Body of pancreas (tissue), 4 donors: Measurements from ENCODE around the gene C16orf46. TPM values are rescaled to one million over a fixed set of nuclear protein-coding genes. Genes with fewer than 3 reads are reported as not detected.

Experiments used
- ATAC-seq: fragments of 150-250 bp; one replicate; pipeline ENCODE4 v1.9.1; 2016
- DNase-seq, 4 donors: peaks; one replicate each; pipeline ENCODE4 v3.0.0-alpha.2; 2019
- H3K27ac ChIP-seq, 4 donors: fragments of 200-600 bp; sonication (generic); 1 replicate in 3 of 4; 2 replicates in 1 of 4; pipeline versions ENCODE4 v1.5.1 to v1.6.1; 2016 to 2019; ENCODE audit warnings: mild to moderate bottlenecking in 1 of 4, mixed read lengths in 1 of 4, moderate library complexity in 1 of 4
- H3K27me3 ChIP-seq, 2 donors: fragments of 200-600 bp; sonication (generic); one replicate each; pipeline ENCODE4 v1.6.0; 2016; ENCODE audit warnings: mild to moderate bottlenecking in 1 of 2
- H3K36me3 ChIP-seq, 2 donors: fragments of 200-600 bp; sonication (generic); replicated peaks in 1 of 2; 2 replicates each; pipeline ENCODE4 v1.5.1; 2016; ENCODE audit warnings: low read depth in 2 of 2; ENCODE audit not compliant: insufficient read depth in 1 of 2
- H3K4me1 ChIP-seq: fragments of 200-600 bp; sonication (generic); one replicate; pipeline ENCODE4 v1.6.0; 2016
- H3K4me3 ChIP-seq, 2 donors: fragments of 200-600 bp; sonication (generic); 1 replicate in 1 of 2; 2 replicates in 1 of 2; pipeline ENCODE4 v1.5.1; 2016 to 2019
- H3K9me3 ChIP-seq, 3 donors: fragments of 200-600 bp; sonication (generic); 1 replicate in 2 of 3; 2 replicates in 1 of 3; pipeline ENCODE4 v1.5.1; 2016
- POLR2A ChIP-seq, 3 donors: fragments of 450-650 bp; IDR thresholded peaks; one replicate each; pipeline ENCODE4 v1.6.1; 2016; ENCODE audit warnings: antibody characterized with exemption in 3 of 3, mild to moderate bottlenecking in 2 of 3
- WGBS, 2 donors: methylation state at CpG; one replicate each; pipeline ENCODE4 v1.1.5; 2017; 5-methylcytosine and 5-hydroxymethylcytosine counted together
- intact Hi-C: fragments of 100-400 bp; cut with DNase I; formaldehyde crosslinking; loops from one replicate; pipeline ENCODE4 v1.15.1; 2023
- total RNA-seq, 2 donors: library from RNA; depleted of rRNA; stranded (reverse); fragments of >200 nt; gene quantifications; one replicate each; pipeline ENCODE4 v1.1.0, GENCODE V29; 2016
- TF ChIP-seq, protein P1 (sequence below), 7 experiments: fragments of 450-650 bp in 4 of 7; fragments of 200-600 bp in 3 of 7; sonication (generic) in 3 of 7; IDR thresholded peaks; one replicate each; pipeline ENCODE4 v1.5.1; 2016 to 2019; ENCODE audit warnings: antibody characterized with exemption in 7 of 7

The C16orf46 gene
- total RNA-seq, 2 donors from 2014 or later, result 0.33 to 0.52 TPM

DNA sequence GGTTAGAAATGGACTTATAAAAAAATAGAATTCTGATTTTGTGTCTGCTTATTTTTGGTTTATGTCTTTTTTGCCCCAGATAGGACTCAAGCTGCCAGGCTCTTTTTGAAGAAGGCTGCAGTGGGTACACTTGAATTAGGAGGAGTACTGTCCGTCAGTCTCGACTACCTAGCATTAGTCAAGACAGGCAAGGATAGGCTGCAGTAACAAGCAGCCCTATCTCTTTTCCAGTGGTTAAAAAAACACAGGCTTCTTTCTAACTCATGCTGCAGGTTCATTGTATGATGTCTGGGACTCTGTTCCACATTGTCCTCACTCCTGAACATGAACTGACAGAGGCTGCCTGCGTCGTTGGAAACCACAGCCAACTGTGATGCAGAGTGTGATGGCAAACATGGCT lies 8.0 kb downstream of the C16orf46 start:
- Histone ChIP-seq H3K27me3 (no peaks in the 10 kb centered on the region), H3K36me3 (no peaks in the 10 kb centered on the region), H3K4me1 (no peaks in the 10 kb centered on the region), H3K4me3 (no peak overlapping the region), H3K9me3 (no peaks in the 10 kb centered on the region), H3K27ac (no peak overlapping the region)
- ATAC-seq (no peak), DNase-seq (no peak)
- TF ChIP-seq, protein P1, sequence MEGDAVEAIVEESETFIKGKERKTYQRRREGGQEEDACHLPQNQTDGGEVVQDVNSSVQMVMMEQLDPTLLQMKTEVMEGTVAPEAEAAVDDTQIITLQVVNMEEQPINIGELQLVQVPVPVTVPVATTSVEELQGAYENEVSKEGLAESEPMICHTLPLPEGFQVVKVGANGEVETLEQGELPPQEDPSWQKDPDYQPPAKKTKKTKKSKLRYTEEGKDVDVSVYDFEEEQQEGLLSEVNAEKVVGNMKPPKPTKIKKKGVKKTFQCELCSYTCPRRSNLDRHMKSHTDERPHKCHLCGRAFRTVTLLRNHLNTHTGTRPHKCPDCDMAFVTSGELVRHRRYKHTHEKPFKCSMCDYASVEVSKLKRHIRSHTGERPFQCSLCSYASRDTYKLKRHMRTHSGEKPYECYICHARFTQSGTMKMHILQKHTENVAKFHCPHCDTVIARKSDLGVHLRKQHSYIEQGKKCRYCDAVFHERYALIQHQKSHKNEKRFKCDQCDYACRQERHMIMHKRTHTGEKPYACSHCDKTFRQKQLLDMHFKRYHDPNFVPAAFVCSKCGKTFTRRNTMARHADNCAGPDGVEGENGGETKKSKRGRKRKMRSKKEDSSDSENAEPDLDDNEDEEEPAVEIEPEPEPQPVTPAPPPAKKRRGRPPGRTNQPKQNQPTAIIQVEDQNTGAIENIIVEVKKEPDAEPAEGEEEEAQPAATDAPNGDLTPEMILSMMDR (IDR thresholded peaks at IDR 0.05), result no peak
- no peak for TF ChIP-seq POLR2A (IDR thresholded peaks at IDR 0.05)
- WGBS, 2 donors, result 83 to 91% methylated on average over 4 of the region's 4 CpGs
- intact Hi-C loops, result no loop called here

- DNase-seq, result no peak
- no peak overlapping the region for H3K4me3 ChIP-seq
- no peaks in the 10 kb centered on the region for H3K36me3 ChIP-seq
- ATAC-seq, result no peak
- H3K4me1 ChIP-seq, result no peaks in the 10 kb centered on the region
- intact Hi-C loops, result no loop called here
- H3K27ac ChIP-seq, result no peak overlapping the region
- no peak for TF ChIP-seq POLR2A (IDR thresholded peaks at IDR 0.05)
- TF ChIP-seq, protein P1 (IDR thresholded peaks at IDR 0.05), result no peak
- WGBS, 2 donors, result 93 to 100% methylated on average over 1 of the region's 1 CpG
- H3K9me3 ChIP-seq, result no peaks in the 10 kb centered on the region
- H3K27me3 ChIP-seq, result no peaks in the 10 kb centered on the region
These were observed 9.9 kb downstream of the C16orf46 start for GRCh38 chr16:81067166-81067565.

DNA sequence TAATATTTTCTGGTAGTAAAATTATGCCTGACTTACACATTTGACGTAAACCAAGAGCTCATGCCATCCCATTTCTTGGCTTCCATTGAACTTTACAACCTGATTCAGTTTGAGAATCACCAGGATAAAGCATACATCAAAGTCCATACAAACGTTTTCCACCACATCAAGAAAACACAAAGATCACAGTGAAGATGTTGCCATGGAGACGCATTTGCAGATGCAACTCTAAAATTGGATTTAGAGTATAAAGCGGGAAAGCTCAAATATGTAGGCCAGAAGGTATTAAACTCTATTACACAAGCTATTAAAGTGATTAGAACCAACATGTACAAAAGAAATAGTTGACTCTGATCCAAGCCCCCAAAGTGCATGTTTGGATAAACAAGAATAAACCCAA lies 10.4 kb downstream of the C16orf46 start:
- TF ChIP-seq POLR2A (IDR thresholded peaks at IDR 0.05), result no peak
- TF ChIP-seq, protein P1 (IDR thresholded peaks at IDR 0.05), result no peak
- 74 to 75% methylated on average over 4 of the region's 4 CpGs for WGBS, 2 donors
- H3K27ac ChIP-seq, result no peak overlapping the region
- H3K4me3 ChIP-seq, result no peak overlapping the region
- no peak for ATAC-seq
- H3K27me3 ChIP-seq, result no peaks in the 10 kb centered on the region
- no peak for DNase-seq
- intact Hi-C loops, result no loop called here
- H3K36me3 ChIP-seq, result no peaks in the 10 kb centered on the region
- no peaks in the 10 kb centered on the region for H3K4me1 ChIP-seq
- H3K9me3 ChIP-seq, result no peaks in the 10 kb centered on the region

- ATAC-seq, result no peak
- 87 to 89% methylated on average over 10 of the region's 10 CpGs for WGBS, 2 donors
- Histone ChIP-seq H3K4me1 (no peaks in the 10 kb centered on the region), H3K36me3 (no peaks in the 10 kb centered on the region), H3K27me3 (no peaks in the 10 kb centered on the region), H3K4me3 (no peak overlapping the region), H3K27ac (no peak overlapping the region), H3K9me3 (no peaks in the 10 kb centered on the region)
- intact Hi-C loops, result no loop called here
- TF ChIP-seq, protein P1 (IDR thresholded peaks at IDR 0.05), result no peak
- no peak for TF ChIP-seq POLR2A (IDR thresholded peaks at IDR 0.05)
- no peak for DNase-seq
These were observed 15.0 kb downstream of the C16orf46 start for GRCh38 chr16:81061871-81062608.

GRCh38 chr16:81061307-81061640 lies 15.8 kb downstream of the C16orf46 start:
- H3K27ac ChIP-seq, result no peak overlapping the region
- WGBS, 2 donors, result 74 to 86% methylated on average over 3 to 10 of the region's 10 CpGs
- H3K4me1 ChIP-seq, result no peaks in the 10 kb centered on the region
- no peaks in the 10 kb centered on the region for H3K36me3 ChIP-seq
- intact Hi-C loops, result no loop called here
- H3K27me3 ChIP-seq, result no peaks in the 10 kb centered on the region
- TF ChIP-seq POLR2A (IDR thresholded peaks at IDR 0.05), result no peak
- TF ChIP-seq, protein P1 (IDR thresholded peaks at IDR 0.05), result no peak
- no peak overlapping the region for H3K4me3 ChIP-seq
- H3K9me3 ChIP-seq, result no peaks in the 10 kb centered on the region
- DNase-seq (no peak), ATAC-seq (no peak)
